Measurements from ENCODE around the gene ZBTB25.

- TF ChIP-seq POLR2AphosphoS5 (IDR thresholded peaks at IDR 0.05; ENCODE audit: low read depth, low read length) (no peak), TAF1 (IDR thresholded peaks at IDR 0.05; ENCODE audit: borderline replicate concordance, low read depth, low read length) (no peak)
These were observed 85.9 kb downstream of the ZBTB25 start for GRCh38 chr14:64417771-64418125.
